HepG2 (cell line): ENCODE results near the gene POU3F1. TPM values are rescaled to one million over a fixed set of nuclear protein-coding genes. Genes with fewer than 3 reads are reported as not detected.
A peak's percentile ranks its signal among the peaks of the same experiment; 100 is the strongest.

Experiments
- BRCA1 ChIP-seq: sonication (generic); formaldehyde crosslinking; IDR thresholded peaks from 2 replicates; pipeline ENCODE4 v1.4.0; 2020; ENCODE audit warnings: missing genetic modification reagents
- BRF2 ChIP-seq: sonication (generic); formaldehyde crosslinking; IDR thresholded peaks from 2 replicates; pipeline ENCODE4 v1.8.1; 2022; ENCODE audit warnings: mild to moderate bottlenecking, missing genetic modification reagents
- HMGA1 ChIP-seq: sonication (generic); formaldehyde crosslinking; conservative IDR thresholded peaks from 2 replicates; pipeline ENCODE4 v1.4.0; 2020; ENCODE audit warnings: missing genetic modification reagents
- HNF1A ChIP-seq, 2 experiments: sonication (generic) in 1 of 2; formaldehyde crosslinking in 1 of 2; IDR thresholded peaks; 2 replicates each; pipeline versions ENCODE4 v1.4.0 to v1.6.1; 2016 to 2020; ENCODE audit warnings: borderline replicate concordance in 1 of 2, low read depth in 1 of 2, mild to moderate bottlenecking in 1 of 2, missing genetic modification reagents in 1 of 2
- KDM2A ChIP-seq: sonication (generic); formaldehyde crosslinking; IDR thresholded peaks from 2 replicates; pipeline ENCODE4 v1.4.0; 2020; ENCODE audit warnings: low read depth, missing genetic modification reagents, borderline replicate concordance
- NR2F1 ChIP-seq, 2 experiments: fragments of 450-650 bp in 1 of 2; formaldehyde crosslinking in 1 of 2; IDR thresholded peaks; 2 replicates each; pipeline versions ENCODE4 v1.5.0 to v1.6.1; 2016 to 2020; ENCODE audit warnings: mild to moderate bottlenecking in 1 of 2, missing compliant biosample characterization in 1 of 2, missing genetic modification reagents in 1 of 2, moderate library complexity in 1 of 2
- PAF1 ChIP-seq: IDR thresholded peaks from 2 replicates; pipeline ENCODE4 v1.6.1; 2016; ENCODE audit warnings: missing genetic modification reagents, missing compliant biosample characterization
- PAX8 ChIP-seq: sonication (generic); formaldehyde crosslinking; IDR thresholded peaks from 2 replicates; pipeline ENCODE4 v1.8.0; 2022; ENCODE audit warnings: mild to moderate bottlenecking, missing genetic modification reagents, borderline replicate concordance
- PAXIP1 ChIP-seq: sonication (generic); formaldehyde crosslinking; conservative IDR thresholded peaks from 2 replicates; pipeline ENCODE4 v1.4.0; 2020; ENCODE audit warnings: mild to moderate bottlenecking, missing genetic modification reagents, moderate library complexity
- SNAI1 ChIP-seq: sonication (generic); formaldehyde crosslinking; IDR thresholded peaks from 2 replicates; pipeline ENCODE4 v1.5.0; 2020; ENCODE audit warnings: mild to moderate bottlenecking, missing genetic modification reagents, borderline replicate concordance
- U2AF1 ChIP-seq: fragments of 200-400 bp; formaldehyde crosslinking; optimal IDR thresholded peaks from 2 replicates; pipeline ENCODE3; 2017; ENCODE audit warnings: mild to moderate bottlenecking, low read depth, low read length
- YEATS4 ChIP-seq: sonication (generic); formaldehyde crosslinking; IDR thresholded peaks from 2 replicates; pipeline ENCODE4 v1.4.0; 2020; ENCODE audit warnings: missing genetic modification reagents, borderline replicate concordance
- ZNF101 ChIP-seq: sonication (generic); formaldehyde crosslinking; IDR thresholded peaks from 2 replicates; pipeline ENCODE4 v1.4.0; 2020; ENCODE audit warnings: mild to moderate bottlenecking, low read depth, missing genetic modification reagents, borderline replicate concordance
- ZNF329 ChIP-seq: sonication (generic); formaldehyde crosslinking; IDR thresholded peaks from 2 replicates; pipeline ENCODE4 v1.9.0; 2021; ENCODE audit warnings: low read depth, mild to moderate bottlenecking, missing genetic modification reagents
- ZNF562 ChIP-seq: sonication (generic); formaldehyde crosslinking; IDR thresholded peaks from 2 replicates; pipeline ENCODE4 v1.8.0; 2022; ENCODE audit warnings: missing genetic modification reagents, borderline replicate concordance
- ZNF563 ChIP-seq: sonication (generic); formaldehyde crosslinking; IDR thresholded peaks from 2 replicates; pipeline ENCODE4 v1.8.0; 2022; ENCODE audit warnings: mild to moderate bottlenecking, moderate library complexity, missing genetic modification reagents
- ZNF724P ChIP-seq: sonication (generic); formaldehyde crosslinking; IDR thresholded peaks from 2 replicates; pipeline ENCODE4 v1.8.0; 2022; ENCODE audit warnings: missing genetic modification reagents, borderline replicate concordance
- ZNF740 ChIP-seq: sonication (generic); formaldehyde crosslinking; IDR thresholded peaks from 2 replicates; pipeline ENCODE4 v1.4.0; 2020; ENCODE audit warnings: missing genetic modification reagents
- ZNF75D ChIP-seq: sonication (generic); formaldehyde crosslinking; IDR thresholded peaks from 2 replicates; pipeline ENCODE4 v1.8.1; 2023; ENCODE audit warnings: missing genetic modification reagents, mild to moderate bottlenecking, borderline replicate concordance
- ZNF790 ChIP-seq: sonication (generic); formaldehyde crosslinking; IDR thresholded peaks from 2 replicates; pipeline ENCODE4 v1.8.0; 2022; ENCODE audit warnings: missing genetic modification reagents, mild to moderate bottlenecking, borderline replicate concordance
- polyA plus RNA-seq, 8 experiments: library from polyadenylated mRNA; depleted of rRNA in 3 of 8; stranded (reverse) in 7 of 8; unstranded in 1 of 8; fragments of >200 nt; fragmentation: Illumina TruSeq in 4 of 8; extraction: Trizol in 4 of 8; gene quantifications; 2 replicates each; pipeline versions ENCODE4 v1.2.1 to v1.2.3, GENCODE V29; 2011 to 2016; ENCODE audit warnings: low read depth in 4 of 8, missing spikeins in 1 of 8, mixed read lengths in 1 of 8; ENCODE audit not compliant: insufficient read depth in 1 of 8
- total RNA-seq, 5 experiments: library from RNA; depleted of rRNA; stranded (reverse); fragments of >200 nt; fragmentation: Illumina TruSeq; extraction: Trizol; gene quantifications; 2 replicates each; pipeline ENCODE4 v1.2.3, GENCODE V29; 2016; ENCODE audit warnings: low read depth in 1 of 5

POU3F1 gene
- total and polyA plus RNA-seq, 2 of the 13 experiments (the other 11 are each of a cell fraction or from before 2014, with no cell fraction given) = not detected

- TF ChIP-seq HNF1A (IDR thresholded peaks at IDR 0.05; ENCODE audit: low read depth) (peak; percentile 93), HNF1A (CRISPR knock-in tag; IDR thresholded peaks at IDR 0.05; ENCODE audit: borderline replicate concordance) (peak; percentile 94), ZNF790 (CRISPR knock-in tag) (no peak), ZNF101 (CRISPR knock-in tag) (no peak), KDM2A (CRISPR knock-in tag) (no peak), ZNF563 (no peak), SNAI1 (CRISPR knock-in tag) (no peak), YEATS4 (CRISPR knock-in tag) (no peak; the same call in 1 of the 2 replicates), HMGA1 (no peak), PAF1 (no peak), ZNF724P (CRISPR knock-in tag) (no peak), BRF2 (CRISPR knock-in tag) (no peak), ZNF329 (no peak), PAXIP1 (CRISPR knock-in tag) (peak; percentile 81), NR2F1 (CRISPR knock-in tag; IDR thresholded peaks at IDR 0.05) (no peak), ZNF562 (CRISPR knock-in tag) (no peak), PAX8 (CRISPR knock-in tag) (0 out of 2 replicates have a peak, but pooled peaks have one; percentile 38), ZNF75D (CRISPR knock-in tag) (no peak), ZNF740 (CRISPR knock-in tag) (0 out of 2 replicates have a peak, but pooled peaks have one; percentile 34), BRCA1 (CRISPR knock-in tag) (no peak), U2AF1 (no peak)
Measured at GRCh38 chr1:38082769-38083263, 36.2 kb upstream of the POU3F1 start (continued).
